Cardiac septum (tissue), 1 donor: ENCODE measurements around the gene GDI1. TPM values are rescaled to one million over a fixed set of nuclear protein-coding genes. Genes with fewer than 3 reads are reported as not detected.

Experiments used
- DNase-seq: peaks from one replicate; pipeline ENCODE4 v3.0.0-alpha.2; 2020; ENCODE audit warnings: low spot score
- intact Hi-C: fragments of 100-400 bp; cut with DNase I; formaldehyde crosslinking; loops from one replicate; pipeline ENCODE4 v1.14.0; 2022
- total RNA-seq: library from RNA; stranded (reverse); fragmentation: NEBNext Ultra II Directional; extraction: Animal tissue kit (Norgen Biotek cat#: 25700); gene quantifications from one replicate; pipeline ENCODE4 v1.2.1, GENCODE V29; 2021
- donor health status: DM: no; HTN: no; CAD: no.

GDI1 gene
- total RNA-seq, 1 donor from 2014 or later: 114 TPM

DNA sequence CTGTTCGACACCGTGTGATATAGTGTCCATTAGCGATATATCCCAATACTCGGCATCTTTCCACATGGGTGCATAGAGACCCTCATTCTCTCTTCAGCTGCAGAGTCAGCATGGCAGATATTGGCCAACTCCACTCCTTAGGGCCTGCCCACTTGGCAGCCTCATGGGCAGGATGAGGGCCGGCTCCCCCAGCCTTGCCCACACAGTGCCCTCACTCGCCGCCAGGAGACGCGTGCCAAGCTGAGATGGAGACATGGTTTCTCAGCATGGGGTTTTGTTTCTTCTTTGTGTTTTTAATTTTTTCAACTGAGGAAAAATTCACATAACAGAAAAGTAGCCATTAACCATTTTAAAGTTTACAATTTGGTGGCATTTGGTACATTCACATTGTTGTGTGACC is 15.9 kb downstream of the GDI1 start:
- intact Hi-C loops: no loop called here
- DNase-seq: no peak

DNA sequence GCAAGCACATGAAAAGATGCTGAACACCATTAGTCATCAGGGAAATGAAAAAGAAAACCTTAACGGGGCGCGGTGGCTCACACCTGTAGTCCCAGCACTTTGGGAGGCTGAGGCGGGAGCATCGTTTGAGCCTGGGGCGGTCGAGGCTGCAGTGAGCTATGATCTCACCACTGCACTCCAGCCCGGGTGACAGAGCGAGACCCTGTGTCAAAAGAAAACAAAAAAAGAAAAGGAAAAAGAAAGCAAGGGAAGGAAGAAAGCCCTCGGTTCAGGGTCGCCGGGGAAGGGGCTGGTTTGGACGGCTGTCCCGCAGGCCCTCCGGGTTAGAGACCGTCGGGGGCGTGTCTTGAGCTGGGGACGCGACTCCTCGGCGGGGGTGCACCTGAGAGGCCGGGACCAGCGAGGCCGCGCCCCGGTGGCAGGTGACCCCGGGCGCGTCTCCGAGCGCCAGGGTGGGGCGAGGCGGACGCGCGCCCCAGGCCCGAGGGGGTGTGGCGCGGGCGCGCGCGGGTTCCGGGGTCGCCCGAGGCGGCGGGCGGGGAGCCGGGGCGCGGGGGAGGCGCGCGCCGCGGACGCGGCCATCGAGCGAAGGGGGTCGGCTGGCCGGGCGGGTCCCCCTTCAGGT is 20.6 kb downstream of the GDI1 start:
- intact Hi-C loops: no loop called here
- DNase-seq: no peak

DNA sequence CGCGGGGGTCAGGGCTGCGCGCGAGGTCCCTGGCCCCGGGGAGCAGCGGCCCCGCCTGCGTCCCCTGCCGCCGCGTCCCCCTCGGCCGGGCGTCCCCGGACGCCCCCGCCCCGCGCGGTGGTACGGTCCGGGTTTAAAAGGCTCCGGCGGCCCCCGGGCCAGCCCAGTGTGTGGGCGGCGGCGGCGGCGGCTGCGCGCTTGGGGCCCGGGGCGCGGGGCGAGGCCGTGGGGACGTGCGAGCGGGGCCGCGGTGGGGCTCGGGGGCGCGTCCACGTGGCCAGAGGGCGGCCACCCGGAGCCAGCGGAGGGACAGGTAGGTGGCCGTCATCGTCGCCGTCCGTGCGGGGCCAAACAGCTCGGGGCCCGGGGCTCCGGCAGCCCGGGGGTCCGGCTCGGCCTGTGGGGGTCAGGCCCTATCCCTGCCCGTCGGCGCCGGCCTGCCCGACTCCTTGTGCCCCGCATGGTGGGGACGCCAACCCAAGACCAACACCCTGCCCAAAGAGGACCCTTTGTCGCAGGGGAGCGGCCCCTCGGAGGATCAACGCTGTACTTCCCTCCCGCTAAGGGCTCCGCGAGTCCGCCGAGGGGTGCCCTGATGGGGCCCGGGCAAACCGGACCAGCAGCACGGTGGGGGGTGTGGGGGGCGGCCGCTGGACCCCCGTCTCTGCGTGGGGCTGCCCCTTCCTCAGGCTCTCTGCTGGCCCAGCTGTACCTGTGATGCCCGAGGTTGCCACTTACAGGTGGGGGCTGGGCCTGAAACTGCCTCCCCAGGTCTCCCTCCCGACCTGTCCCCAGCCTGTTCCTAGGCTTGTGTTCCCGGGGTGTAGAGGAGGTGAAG is 21.4 kb downstream of the GDI1 start, which contains the start of gene PLXNA3:
PLXNA3 (plus strand) TSS at position 166 of the 838 bp plus-strand sequence. CDS start 1,903 bp downstream, outside the sequence.
- peak; percentile 85 for DNase-seq
- intact Hi-C loops: no loop called here

DNA sequence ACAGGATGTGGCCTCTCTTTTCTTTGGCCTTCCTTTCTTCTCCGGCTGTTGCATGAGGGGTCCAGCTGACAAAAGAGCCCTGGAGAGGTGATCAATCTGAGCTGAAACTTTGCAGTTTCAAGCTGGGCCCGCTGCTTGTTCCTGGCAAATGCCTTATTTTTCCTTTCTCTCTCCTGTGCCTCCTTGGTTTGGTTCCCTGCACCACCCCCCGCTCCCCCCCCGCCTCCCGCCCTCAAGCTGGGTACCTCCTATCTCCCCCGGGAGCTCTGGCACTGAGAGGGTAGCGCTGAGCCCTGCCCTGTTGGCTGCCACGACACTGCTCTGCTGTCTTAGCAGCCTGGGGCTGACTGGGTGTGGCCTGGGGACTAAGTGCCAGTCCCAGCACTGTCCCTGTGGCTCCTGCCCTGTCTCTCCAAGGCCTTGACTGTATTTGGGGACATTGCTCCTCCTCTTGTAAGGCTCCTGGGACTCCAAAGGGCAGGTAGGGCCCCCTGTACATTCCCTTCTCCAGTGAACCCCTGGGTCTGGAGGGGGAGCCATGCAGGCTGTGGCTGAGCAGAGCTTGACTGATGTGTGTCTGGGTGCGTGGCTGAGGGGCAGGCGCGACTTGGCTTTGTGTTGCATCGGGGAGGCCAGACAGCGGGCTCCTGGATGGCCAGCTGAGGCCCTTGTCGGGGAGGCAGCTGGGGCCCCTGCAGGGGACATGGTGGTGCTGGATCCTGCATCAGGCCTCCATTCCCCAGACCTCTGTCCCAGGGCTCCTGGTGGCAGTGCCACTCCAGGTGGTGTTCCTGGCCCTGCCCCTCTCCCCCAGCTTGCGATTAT is 22.2 kb downstream of the GDI1 start:
- intact Hi-C loops: no loop called here
- DNase-seq: no peak

DNA sequence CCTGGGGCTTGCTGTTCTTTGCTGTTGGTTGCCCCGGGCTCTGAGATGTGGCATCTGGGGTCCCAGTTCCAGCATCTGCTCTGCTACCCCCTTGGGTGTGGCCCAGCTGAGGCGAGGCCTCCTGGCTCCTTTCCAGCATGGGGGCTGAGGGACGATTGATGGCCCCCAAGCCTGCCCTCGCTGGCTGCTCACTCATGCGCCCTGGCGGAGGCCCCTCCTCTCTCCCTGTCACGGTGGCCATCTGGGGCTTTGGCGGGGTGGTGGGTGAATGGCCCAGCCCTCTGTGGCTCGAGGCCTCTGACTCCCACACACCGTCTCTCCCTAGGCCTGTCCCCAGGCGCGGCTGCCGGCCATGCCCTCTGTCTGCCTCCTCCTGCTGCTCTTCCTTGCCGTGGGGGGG is 22.9 kb downstream of the GDI1 start:
- intact Hi-C loops: no loop called here
- no peak for DNase-seq

DNA sequence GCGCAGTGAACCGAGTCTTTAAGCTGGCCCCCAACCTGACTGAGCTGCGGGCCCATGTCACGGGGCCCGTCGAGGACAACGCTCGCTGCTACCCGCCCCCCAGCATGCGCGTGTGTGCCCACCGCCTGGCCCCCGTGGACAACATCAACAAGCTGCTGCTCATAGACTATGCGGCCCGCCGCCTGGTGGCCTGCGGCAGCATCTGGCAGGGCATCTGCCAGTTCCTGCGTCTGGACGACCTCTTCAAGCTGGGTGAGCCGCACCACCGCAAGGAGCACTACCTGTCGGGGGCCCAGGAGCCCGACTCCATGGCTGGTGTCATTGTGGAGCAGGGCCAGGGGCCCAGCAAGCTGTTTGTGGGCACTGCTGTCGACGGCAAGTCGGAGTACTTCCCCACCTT is 23.4 kb downstream of the GDI1 start:
- intact Hi-C loops: no loop called here
- no peak for DNase-seq

DNA sequence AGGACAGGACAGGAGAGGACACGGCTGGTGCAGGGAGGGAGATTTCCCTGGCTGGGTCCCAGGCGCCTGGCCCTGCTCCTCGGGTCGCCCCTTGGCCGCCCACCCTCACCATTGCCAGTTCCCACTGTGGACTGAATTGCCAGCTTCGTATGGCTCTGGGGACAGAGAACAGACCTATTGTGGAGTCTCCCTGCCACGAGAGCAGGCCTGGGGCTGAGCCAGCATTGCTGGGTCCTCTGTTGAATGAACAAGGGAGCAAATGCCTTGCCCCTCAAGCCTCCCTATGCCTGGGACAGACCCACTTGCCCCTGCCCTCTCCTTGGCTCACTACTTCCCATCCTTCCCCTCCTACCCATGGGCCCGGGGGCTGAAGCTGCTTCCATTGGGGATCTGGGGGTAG is 25.4 kb downstream of the GDI1 start:
- no peak for DNase-seq

DNA sequence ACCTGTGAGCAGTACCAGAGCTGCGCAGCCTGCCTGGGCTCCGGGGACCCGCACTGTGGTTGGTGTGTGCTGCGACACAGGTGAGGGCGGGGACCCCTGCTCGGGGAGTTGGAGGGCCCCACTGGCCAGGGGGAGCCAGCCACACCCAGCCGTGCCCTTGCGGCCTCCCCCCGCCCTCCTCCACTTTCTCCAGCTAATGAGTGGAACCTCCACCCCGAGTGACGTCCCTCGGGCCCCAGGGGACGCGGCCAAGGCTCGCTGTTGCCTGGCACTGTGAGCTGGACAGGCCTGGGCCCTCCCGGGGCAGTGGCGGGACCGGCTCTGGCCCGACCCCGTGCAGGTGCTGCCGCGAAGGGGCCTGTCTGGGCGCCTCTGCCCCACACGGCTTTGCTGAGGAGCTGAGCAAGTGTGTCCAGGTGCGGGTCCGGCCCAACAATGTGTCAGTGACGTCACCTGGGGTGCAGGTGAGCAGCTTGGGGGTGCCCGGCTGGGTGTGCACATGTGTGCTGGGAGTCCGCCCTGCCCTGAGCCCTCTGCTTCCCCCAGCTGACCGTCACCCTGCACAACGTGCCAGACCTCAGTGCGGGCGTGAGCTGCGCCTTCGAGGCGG is 26.8 kb downstream of the GDI1 start:
- DNase-seq: no peak
- intact Hi-C loops: no loop called here

More for the DNA sequence above, 25.4 kb downstream of the GDI1 start:
- intact Hi-C loops: no loop called here

DNA sequence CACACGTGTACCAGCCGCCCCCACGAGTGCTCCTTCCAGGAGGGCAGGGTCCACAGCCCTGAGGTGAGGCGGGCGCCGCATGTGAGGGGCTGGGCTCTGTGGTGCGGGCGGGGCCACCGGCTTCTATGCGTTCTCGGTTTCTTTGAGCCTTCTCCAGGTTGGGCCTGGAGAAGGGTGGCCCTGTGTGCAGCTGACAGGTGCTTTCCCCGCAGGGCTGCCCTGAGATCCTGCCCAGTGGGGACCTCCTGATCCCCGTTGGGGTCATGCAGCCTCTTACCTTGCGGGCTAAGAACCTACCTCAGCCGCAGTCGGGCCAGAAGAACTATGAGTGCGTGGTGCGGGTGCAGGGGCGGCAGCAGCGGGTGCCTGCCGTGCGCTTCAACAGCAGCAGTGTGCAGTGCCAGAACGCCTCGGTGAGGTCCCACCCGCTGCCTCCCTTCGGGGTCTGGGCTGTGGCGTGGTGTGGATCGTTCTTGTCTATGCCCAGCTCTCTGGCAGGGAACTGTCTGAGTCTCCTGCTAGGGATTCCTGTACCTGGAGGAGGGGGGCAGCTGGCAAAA is 27.9 kb downstream of the GDI1 start:
- no peak for DNase-seq
- intact Hi-C loops: no loop called here

DNA sequence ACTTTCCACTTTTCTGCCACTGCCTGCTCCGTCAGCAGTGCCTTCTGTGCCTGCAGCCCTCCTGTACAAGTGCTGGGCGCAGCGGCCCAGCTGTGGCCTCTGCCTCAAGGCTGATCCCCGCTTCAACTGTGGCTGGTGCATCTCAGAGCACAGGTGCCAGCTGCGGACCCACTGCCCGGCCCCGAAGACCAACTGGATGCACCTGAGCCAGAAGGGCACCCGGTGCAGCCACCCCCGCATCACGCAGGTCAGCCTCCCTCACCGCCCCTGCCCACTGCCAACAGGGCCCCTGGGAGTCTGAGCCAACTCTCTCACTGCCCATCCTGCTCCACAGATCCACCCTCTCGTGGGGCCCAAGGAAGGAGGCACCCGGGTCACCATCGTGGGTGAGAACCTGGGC is 28.6 kb downstream of the GDI1 start:
- intact Hi-C loops: no loop called here
- DNase-seq: no peak

DNA sequence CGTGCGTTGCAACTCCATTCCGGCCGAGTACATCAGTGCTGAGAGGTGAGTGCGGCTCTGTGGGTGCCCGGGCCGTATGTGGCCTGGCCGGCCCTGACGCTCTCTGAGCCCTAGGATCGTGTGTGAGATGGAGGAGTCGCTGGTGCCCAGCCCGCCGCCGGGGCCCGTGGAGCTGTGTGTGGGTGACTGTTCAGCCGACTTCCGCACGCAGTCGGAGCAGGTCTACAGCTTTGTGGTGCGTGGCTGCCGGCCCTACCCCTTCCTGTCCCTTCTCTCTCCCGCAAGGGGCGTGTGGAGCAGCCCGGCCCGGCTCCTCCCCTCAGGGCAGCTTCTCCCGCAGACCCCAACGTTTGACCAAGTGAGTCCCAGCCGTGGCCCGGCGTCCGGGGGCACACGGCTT is 29.1 kb downstream of the GDI1 start:
- no peak for DNase-seq
- intact Hi-C loops: no loop called here

DNA sequence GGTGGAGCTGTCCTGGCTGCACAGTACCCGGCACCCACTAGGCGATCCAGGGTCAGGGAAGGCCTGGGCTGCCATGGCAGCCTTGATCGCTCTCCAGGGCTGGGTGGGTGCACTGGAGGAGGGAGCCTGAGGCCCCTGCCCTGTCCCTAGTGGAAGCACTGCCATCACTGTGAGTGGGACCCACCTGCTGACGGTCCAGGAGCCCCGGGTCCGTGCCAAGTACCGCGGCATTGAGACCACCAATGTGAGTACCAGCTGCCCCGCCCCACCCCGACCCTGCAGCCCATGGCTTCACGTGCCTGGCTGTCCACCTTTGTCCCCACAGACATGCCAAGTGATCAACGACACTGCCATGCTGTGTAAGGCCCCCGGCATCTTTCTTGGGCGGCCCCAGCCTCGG is 30.0 kb downstream of the GDI1 start:
- no peak for DNase-seq
- intact Hi-C loops: no loop called here

DNA sequence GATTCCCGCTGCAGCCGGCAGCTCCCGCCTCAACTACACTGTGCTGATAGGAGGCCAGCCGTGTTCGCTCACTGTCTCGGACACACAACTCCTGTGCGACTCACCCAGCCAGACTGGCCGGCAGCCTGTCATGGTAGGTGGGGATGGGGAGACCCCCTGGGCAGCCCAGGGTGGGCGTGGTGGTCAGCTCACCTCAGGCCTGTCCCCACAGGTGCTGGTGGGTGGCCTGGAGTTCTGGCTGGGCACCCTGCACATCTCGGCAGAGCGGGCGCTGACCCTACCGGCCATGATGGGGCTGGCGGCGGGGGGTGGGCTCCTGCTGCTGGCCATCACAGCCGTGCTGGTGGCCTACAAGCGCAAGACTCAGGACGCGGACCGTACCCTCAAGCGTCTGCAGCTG is 30.6 kb downstream of the GDI1 start:
- intact Hi-C loops: no loop called here
- no peak for DNase-seq

DNA sequence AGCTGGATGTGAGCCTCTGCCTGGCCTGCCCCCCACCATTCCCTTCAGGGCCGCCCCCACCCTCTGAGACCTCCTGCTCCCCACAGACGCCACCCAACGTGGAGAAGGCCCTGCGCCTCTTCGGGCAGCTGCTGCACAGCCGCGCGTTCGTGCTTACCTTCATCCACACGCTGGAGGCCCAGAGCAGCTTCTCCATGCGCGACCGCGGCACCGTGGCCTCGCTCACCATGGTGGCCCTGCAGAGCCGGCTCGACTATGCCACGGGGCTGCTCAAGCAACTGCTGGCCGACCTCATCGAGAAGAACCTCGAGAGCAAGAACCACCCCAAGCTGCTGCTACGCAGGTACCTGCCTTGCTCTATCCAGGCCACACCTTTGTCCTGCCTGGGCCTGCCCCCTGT is 31.3 kb downstream of the GDI1 start:
- DNase-seq: no peak

DNA sequence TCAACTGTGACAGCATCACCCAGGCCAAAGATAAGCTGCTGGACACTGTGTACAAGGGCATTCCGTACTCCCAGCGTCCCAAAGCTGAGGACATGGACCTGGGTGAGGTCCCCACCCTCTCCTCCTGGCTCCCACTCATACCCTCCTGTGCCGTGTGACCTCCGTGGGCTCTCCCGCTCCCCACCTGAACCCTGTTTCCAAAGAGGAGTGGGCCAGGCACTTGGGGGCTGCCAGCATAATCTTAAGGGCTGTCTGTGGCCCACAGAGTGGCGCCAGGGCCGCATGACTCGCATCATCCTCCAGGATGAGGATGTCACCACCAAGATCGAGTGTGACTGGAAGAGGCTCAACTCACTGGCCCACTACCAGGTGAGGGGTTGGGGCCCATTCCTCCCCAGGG is 32.2 kb downstream of the GDI1 start:
- DNase-seq: no peak
- intact Hi-C loops: no loop called here

More for the DNA sequence above, 31.3 kb downstream of the GDI1 start:
- intact Hi-C loops: no loop called here

DNA sequence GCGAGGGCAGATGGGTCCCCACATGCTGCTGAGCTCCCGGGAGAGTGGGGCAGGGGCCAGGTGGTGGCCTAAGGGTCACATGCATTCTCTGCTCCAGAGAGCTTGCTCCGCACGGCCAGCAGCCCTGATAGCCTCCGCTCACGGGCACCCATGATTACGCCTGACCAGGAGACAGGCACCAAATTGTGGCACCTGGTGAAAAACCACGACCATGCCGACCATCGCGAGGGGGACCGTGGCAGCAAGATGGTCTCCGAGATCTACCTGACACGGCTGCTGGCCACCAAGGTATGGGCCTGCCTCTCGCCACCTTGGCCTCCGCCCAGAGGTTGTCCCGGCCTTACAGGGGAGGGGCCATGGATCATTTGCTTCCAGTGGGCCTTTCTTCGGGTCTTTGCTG is 32.9 kb downstream of the GDI1 start:
- DNase-seq: no peak
- intact Hi-C loops: no loop called here

DNA sequence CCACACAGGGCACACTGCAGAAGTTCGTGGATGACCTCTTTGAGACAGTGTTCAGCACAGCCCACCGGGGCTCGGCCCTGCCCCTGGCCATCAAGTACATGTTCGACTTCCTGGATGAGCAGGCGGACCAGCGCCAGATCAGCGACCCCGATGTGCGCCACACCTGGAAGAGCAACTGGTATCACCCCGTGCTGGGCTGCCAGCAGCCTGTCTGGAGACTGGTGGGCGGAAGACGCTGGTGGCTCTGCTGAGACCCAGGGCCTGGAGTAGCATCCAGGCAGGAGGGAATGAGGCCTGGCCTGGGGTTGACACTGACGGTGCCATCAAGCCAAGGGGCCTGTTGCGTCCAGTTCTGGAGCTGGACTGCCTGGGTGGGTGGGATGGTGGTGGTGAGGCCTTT is 33.5 kb downstream of the GDI1 start:
- intact Hi-C loops: no loop called here
- no peak for DNase-seq

DNA sequence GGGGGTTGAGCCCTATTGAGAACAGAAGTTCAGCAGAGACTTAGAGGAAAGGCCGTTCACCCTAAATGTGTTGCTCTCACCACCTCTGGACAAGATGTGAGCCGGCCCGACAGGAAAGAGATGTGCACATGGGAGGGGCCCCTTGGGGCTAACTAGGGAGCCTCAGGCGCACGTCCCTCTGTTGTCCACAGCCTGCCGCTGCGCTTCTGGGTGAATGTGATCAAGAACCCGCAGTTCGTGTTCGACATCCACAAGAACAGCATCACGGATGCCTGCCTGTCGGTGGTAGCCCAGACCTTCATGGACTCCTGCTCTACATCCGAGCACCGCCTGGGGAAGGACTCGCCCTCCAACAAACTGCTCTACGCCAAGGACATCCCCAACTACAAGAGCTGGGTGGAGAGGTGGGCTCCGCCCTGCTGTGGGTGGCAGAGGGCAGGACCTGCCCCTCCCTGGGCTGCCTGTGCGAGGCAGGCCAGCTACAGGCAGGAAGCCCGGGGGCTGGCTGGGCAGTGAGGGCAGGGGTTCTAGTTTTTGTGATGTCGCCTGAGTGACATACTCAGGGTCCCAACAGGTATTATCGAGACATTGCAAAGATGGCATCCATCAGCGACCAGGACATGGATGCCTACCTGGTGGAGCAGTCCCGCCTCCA is 34.1 kb downstream of the GDI1 start:
- no peak for DNase-seq

More for the DNA sequence above, 34.1 kb downstream of the GDI1 start:
- intact Hi-C loops: no loop called here
